Uterus (tissue), 2 donors: ENCODE data around the gene BPIFA1.

ENCODE experiments used
- CTCF ChIP-seq, 4 experiments: fragments of 200-600 bp in 2 of 4; fragments of 450-650 bp in 2 of 4; sonication (generic) in 2 of 4; IDR thresholded peaks; one replicate each; pipeline ENCODE4 v1.5.1; 2016 to 2019; ENCODE audit warnings: antibody characterized with exemption in 4 of 4, mild to moderate bottlenecking in 2 of 4, moderate library complexity in 1 of 4
- POLR2A ChIP-seq, 2 donors: fragments of 450-650 bp; IDR thresholded peaks; one replicate each; pipeline ENCODE4 v1.6.1; 2016; ENCODE audit warnings: antibody characterized with exemption in 2 of 2, mild to moderate bottlenecking in 1 of 2, moderate library complexity in 1 of 2

DNA sequence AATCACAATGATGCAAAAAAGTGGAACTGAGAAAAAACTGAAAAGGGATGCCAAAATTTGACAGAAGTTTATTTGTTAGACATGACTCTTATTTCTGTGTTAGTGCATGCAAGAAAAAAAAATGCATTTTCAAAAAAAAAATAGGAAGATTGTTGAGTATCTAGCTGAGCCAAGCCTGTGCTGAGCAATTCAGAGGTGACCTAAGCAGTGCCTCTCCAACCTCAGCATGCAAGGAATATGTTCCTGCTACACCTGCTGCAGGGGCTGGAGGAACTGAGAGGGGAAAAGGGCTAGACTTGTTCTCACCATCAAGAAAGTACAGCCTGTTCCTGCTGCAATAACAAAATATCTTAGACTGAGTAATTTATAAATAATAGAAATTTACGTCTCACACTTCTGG is 43.8 kb upstream of the BPIFA1 start:
- TF ChIP-seq CTCF (IDR thresholded peaks at IDR 0.05) (no peak), POLR2A (IDR thresholded peaks at IDR 0.05) (no peak)
